GM21723 (cell line): Measurements from ENCODE around the gene ZNF773.

Experiments
- ATAC-seq: cut with Tn5 transposase; IDR thresholded peaks from one replicate; pipeline ENCODE4 v1.9.1; 2021; ENCODE audit warnings: mild to moderate bottlenecking, moderate library complexity; ENCODE audit not compliant: unreplicated experiment

ZNF773 gene

GRCh38 chr19:57557659-57558058 lies 57.9 kb downstream of the ZNF773 start:
- ATAC-seq, result no peak
